Uterus (tissue), 4 donors: ENCODE measurements around the gene TRIM14. TPM values are rescaled to one million over a fixed set of nuclear protein-coding genes. Genes with fewer than 3 reads are reported as not detected.

Source experiments
- DNase-seq, 2 donors: peaks; one replicate each; pipeline ENCODE4 v3.0.0-alpha.2; 2019 to 2020
- H3K27ac ChIP-seq, 2 donors: fragments of 200-600 bp; sonication (generic); 1 replicate in 1 of 2; 2 replicates in 1 of 2; pipeline ENCODE4 v1.5.1; 2016 to 2018
- H3K27me3 ChIP-seq, 2 donors: fragments of 200-600 bp; sonication (generic); one replicate each; pipeline ENCODE4 v1.5.1; 2018 to 2019; ENCODE audit warnings: control low read depth in 1 of 2
- H3K36me3 ChIP-seq, 2 donors: fragments of 200-600 bp; sonication (generic); one replicate each; pipeline ENCODE4 v1.5.1; 2019; ENCODE audit warnings: control low read depth in 1 of 2
- H3K4me1 ChIP-seq, 2 donors: fragments of 200-600 bp; sonication (generic); one replicate each; pipeline ENCODE4 v1.5.1; 2018 to 2019; ENCODE audit warnings: control low read depth in 1 of 2
- H3K4me3 ChIP-seq, 2 donors: fragments of 200-600 bp; sonication (generic); 1 replicate in 1 of 2; 2 replicates in 1 of 2; pipeline ENCODE4 v1.5.1; 2018 to 2019; ENCODE audit warnings: mild to moderate bottlenecking in 1 of 2
- H3K9me3 ChIP-seq, 2 donors: fragments of 200-600 bp; sonication (generic); one replicate each; pipeline ENCODE4 v1.5.1; 2019; ENCODE audit warnings: control low read depth in 1 of 2
- CTCF ChIP-seq, 4 experiments: fragments of 200-600 bp in 2 of 4; fragments of 450-650 bp in 2 of 4; sonication (generic) in 2 of 4; IDR thresholded peaks; one replicate each; pipeline ENCODE4 v1.5.1; 2016 to 2019; ENCODE audit warnings: antibody characterized with exemption in 4 of 4, mild to moderate bottlenecking in 2 of 4, moderate library complexity in 1 of 4
- POLR2A ChIP-seq, 2 donors: fragments of 450-650 bp; IDR thresholded peaks; one replicate each; pipeline ENCODE4 v1.6.1; 2016; ENCODE audit warnings: antibody characterized with exemption in 2 of 2, mild to moderate bottlenecking in 1 of 2, moderate library complexity in 1 of 2
- intact Hi-C: fragments of 100-400 bp; cut with DNase I; formaldehyde crosslinking; loops from one replicate; pipeline ENCODE4 v1.15.1; 2023; ENCODE audit warnings: low total_unique reads
- total RNA-seq, 4 donors: library from RNA; depleted of rRNA in 3 of 4; stranded (reverse); fragments of >200 nt in 3 of 4; gene quantifications; one replicate each; pipeline versions ENCODE4 v1.1.0 to v1.2.4, GENCODE V29; 2014 to 2023
- donor health status: DM: yes; HTN: yes; CAD: no.

Gene TRIM14
- total RNA-seq, 4 donors from 2014 or later, result 1.5 to 17.7 (median 10.9) TPM

- no peaks in the 10 kb centered on the region for H3K4me1 ChIP-seq
- no peak for TF ChIP-seq POLR2A (IDR thresholded peaks at IDR 0.05)
- no peak for TF ChIP-seq CTCF (IDR thresholded peaks at IDR 0.05)
- no peaks in the 10 kb centered on the region for H3K27me3 ChIP-seq
- intact Hi-C loops, result no loop called here
- no peaks in the 10 kb centered on the region for H3K36me3 ChIP-seq
- no peak overlapping the region for H3K27ac ChIP-seq
- H3K4me3 ChIP-seq, result no peak overlapping the region
- H3K9me3 ChIP-seq, result no peaks in the 10 kb centered on the region
- no peak for DNase-seq
Measured at GRCh38 chr9:98147582-98147981, 28.6 kb upstream of the TRIM14 start.

DNA sequence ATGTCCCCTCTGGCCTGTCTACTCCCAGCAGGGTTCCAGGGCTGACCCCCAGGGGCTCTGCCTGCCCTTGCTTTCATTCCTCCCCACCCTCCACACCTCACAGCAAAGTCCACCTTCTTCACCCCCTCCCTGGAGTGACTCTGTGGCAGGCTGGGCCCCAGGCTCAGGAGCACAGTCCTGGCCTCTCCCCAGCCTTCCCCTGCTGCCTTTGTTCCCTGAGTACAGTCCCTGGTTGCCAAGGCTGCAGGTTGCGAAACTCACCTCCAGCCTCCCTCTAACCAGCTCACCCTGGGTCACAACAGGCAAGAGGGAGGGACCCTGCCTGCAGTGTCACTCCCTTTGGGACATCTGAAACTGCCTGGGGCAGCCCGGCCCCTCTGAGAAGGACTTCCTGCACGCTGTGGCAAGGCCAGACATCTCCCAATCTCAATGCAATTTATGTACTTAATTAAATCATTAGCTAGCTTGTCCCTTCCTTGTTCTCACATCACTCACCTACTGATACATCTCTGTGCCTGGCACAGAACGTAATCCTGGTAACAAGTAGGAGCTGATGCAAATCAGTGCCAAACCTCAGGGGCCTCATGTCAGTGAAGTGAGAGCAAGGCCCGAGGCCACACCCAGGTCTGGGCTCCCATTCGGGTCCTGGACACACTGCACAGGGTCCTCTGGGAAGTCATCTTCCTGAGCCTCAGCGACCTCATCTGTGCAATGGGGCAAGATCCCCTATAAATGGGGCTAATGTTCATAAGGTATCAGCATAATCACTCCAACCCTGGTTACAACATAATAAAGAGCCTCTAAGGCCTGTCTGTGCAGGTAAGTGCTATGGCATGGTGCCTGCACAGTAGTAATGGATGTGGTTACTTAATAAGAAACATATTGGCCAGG lies 27.3 kb upstream of the TRIM14 start:
- Histone ChIP-seq H3K4me1 (no peaks in the 10 kb centered on the region), H3K9me3 (no peaks in the 10 kb centered on the region), H3K27me3 (no peaks in the 10 kb centered on the region), H3K27ac (no peak overlapping the region), H3K36me3 (no peaks in the 10 kb centered on the region), H3K4me3 (no peak overlapping the region)
- TF ChIP-seq CTCF (IDR thresholded peaks at IDR 0.05) (no peak), POLR2A (IDR thresholded peaks at IDR 0.05) (no peak)
- DNase-seq, result no peak
- intact Hi-C loops, result no loop called here

GRCh38 chr9:98144631-98145030 lies 25.6 kb upstream of the TRIM14 start:
- TF ChIP-seq POLR2A (IDR thresholded peaks at IDR 0.05), result no peak
- TF ChIP-seq CTCF (IDR thresholded peaks at IDR 0.05), result no peak
- Histone ChIP-seq H3K27me3 (no peaks in the 10 kb centered on the region), H3K9me3 (no peaks in the 10 kb centered on the region), H3K4me3 (no peak overlapping the region), H3K4me1 (no peaks in the 10 kb centered on the region), H3K36me3 (no peaks in the 10 kb centered on the region), H3K27ac (no peak overlapping the region)
- no peak for DNase-seq
- intact Hi-C loops, result no loop called here

DNA sequence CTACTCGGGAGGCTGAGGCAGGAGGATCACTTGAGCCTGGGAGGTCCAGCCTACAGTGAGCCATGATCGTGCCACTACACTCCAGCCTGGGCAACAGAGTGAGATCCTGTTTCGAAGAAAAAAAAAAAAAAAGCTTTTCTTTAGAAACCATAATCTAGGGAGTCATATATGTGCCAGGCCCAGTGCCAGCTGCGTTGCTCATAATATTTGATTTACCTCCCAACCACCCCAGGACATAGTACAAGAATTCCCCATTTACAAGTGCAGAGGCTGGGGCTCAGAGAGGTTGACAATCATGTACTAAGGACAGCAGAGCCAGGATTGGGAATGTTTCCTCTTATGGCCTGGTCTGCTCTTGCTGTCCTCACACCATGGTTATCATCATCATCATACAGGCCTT lies 25.1 kb upstream of the TRIM14 start:
- no peak for TF ChIP-seq POLR2A (IDR thresholded peaks at IDR 0.05)
- Histone ChIP-seq H3K27me3 (no peaks in the 10 kb centered on the region), H3K9me3 (no peaks in the 10 kb centered on the region), H3K27ac (no peak overlapping the region), H3K4me3 (no peak overlapping the region), H3K4me1 (no peaks in the 10 kb centered on the region), H3K36me3 (no peaks in the 10 kb centered on the region)
- DNase-seq, result no peak
- intact Hi-C loops, result no loop called here

DNA sequence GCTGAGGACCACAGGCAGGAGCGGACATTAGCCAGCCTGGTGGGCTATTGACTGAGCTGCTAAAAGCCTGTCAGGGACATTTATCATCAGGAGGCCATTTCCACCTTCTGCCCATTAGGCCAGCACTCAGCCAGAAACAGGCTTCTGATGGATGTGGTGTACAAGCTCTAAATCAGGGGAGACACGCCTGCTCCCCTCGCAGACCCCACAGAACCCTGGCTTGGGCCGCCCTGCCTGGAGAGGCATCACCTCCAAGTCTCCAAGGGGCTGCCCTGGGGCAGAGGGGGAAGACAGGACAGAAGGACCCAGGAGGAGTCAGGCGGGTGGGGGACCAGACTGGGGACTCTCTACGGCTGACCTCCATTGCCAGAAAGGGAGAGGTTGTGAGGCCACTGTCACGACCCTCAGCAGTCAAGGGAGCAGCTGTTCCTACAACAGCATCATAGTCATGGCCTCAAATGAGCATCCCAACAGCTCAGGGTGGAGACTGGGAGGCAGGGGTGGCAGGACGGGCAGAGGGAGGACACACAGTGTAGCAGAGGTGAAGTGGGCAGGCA lies 24.0 kb upstream of the TRIM14 start:
- intact Hi-C loops, result no loop called here

More for the DNA sequence above, 24.0 kb upstream of the TRIM14 start:
- no peak overlapping the region for H3K27ac ChIP-seq
- no peak overlapping the region for H3K4me3 ChIP-seq
- H3K9me3 ChIP-seq, result no peaks in the 10 kb centered on the region
- no peak for DNase-seq
- no peaks in the 10 kb centered on the region for H3K4me1 ChIP-seq
- TF ChIP-seq POLR2A (IDR thresholded peaks at IDR 0.05), result no peak
- TF ChIP-seq CTCF (IDR thresholded peaks at IDR 0.05), result no peak
- H3K36me3 ChIP-seq, result no peaks in the 10 kb centered on the region
- no peaks in the 10 kb centered on the region for H3K27me3 ChIP-seq
